OCI-M2 (cell line): Measurements from ENCODE around the gene CBARP.
A peak's percentile ranks its signal among the peaks of the same experiment; 100 is the strongest.

Source experiments
- DNase-seq: peaks from one replicate; lab custom pipeline; 2025; ENCODE audit not compliant: unreplicated experiment; lab: John Stamatoyannopoulos, UW

Gene CBARP

DNA sequence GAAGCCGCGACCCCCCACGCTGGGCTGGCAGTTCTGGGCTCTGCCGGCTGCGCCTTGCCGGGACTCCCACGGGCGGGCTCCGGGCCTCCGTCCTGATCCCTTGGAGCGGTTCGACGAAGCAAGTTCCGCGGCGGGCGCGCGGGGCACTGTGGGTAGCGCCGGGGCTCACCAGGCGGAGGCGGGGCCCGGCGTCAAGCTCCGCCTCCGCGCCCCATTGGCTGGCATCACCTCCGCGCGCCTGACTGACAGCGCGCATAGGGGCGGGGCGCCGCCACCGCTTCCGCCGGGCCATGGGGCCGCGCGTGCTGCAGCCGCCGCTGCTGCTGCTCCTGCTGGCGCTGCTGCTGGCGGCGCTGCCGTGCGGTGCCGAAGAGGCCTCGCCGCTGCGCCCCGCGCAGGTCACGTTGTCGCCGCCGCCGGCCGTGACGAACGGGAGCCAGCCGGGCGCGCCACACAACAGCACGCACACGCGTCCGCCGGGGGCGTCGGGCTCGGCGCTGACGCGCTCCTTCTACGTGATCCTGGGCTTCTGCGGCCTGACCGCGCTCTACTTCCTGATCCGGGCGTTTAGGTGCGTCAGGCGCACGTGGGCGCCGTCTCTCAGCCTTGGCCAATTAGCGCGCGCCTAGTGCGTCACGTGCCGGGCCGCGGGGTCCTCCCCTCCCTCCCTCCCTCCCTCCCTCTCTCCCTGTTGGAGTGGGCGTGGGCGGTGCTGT is 37.6 kb upstream of the CBARP start, which contains the start of gene FAM174C:
FAM174C (plus strand) TSS at position 271 of the 716 bp plus-strand sequence; CDS start at position 291, 20 bp downstream.
- peak; percentile 63 for DNase-seq

GRCh38 chr19:1274852-1275259 is 37.1 kb upstream of the CBARP start:
- DNase-seq = no peak

- no peak for DNase-seq
These were observed 36.5 kb upstream of the CBARP start for GRCh38 chr19:1274081-1274851.

- DNase-seq = peak; percentile 8
These were observed 35.6 kb upstream of the CBARP start for GRCh38 chr19:1273263-1274041.

- DNase-seq = no peak
These were observed 34.8 kb upstream of the CBARP start for GRCh38 chr19:1272423-1273262.

- no peak for DNase-seq
These were observed 34.0 kb upstream of the CBARP start for GRCh38 chr19:1271528-1272422.

DNA sequence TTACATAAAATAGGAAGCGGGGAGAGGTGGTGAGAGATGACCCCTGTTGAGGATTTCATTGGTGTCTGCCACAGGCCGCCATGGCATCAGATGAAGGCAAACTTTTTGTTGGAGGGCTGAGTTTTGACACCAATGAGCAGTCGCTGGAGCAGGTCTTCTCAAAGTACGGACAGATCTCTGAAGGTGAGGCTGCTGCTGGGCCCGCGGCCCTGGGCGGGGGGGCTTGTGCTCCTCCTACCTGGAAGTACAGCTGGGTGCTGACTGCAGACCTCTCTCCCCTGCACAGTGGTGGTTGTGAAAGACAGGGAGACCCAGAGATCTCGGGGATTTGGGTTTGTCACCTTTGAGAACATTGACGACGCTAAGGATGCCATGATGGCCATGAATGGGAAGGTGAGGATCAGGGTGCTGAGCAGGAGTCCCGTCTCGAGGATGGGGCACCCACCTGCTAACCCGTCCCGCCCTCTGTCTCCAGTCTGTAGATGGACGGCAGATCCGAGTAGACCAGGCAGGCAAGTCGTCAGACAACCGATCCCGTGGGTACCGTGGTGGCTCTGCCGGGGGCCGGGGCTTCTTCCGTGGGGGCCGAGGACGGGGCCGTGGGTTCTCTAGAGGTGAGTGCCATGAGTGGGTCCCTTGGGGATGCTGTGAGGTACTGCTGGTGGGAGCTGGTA is 33.2 kb upstream of the CBARP start:
- DNase-seq = no peak

- DNase-seq = no peak
These were observed 32.5 kb upstream of the CBARP start for GRCh38 chr19:1270213-1270853.

DNA sequence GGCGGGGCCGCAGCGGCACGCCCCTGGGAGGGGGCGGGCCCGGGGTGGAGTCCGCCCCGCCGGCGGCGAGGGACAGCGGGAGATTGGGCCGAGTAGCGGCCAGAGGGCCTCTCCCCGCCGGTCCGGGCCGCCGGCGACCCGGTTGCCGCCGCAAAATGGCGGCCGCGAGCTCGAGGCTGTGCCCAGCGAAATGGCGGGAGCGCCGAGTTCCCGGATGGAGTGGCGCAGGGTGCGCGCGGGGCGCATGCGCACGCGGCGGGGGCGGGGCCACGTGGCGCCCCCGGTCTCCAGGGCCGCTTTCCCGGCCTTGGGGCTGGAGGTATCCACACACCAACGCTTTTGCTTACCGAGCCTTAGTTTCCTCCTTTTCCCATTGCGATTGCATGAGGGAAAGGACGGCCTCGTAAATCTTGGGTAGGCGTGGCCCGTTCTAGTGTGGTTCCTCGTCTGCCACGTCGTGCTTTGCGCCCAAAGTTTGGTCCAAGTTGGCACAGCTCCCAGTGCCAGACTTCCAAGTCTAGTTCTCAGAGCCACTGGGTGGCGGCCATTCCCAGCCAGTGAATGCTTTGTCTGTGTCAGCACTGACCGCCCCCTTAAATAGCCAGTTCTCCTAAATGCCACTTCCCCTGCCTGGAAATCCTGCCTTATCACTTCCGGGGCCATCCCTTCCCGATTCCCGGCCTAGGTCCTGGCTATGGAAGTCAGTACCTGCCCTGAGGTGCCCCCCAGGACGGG is 31.8 kb upstream of the CBARP start:
- DNase-seq = no peak

- peak; percentile 70 for DNase-seq
These were observed 31.3 kb upstream of the CBARP start, which contains the start of gene CIRBP for GRCh38 chr19:1269065-1269477. Gene CIRBP (plus strand): TSS chr19:1269332. CDS start chr19:1270934, 1,602 bp downstream.

- DNase-seq = no peak
These were observed 30.6 kb upstream of the CBARP start for GRCh38 chr19:1268226-1269064.

DNA sequence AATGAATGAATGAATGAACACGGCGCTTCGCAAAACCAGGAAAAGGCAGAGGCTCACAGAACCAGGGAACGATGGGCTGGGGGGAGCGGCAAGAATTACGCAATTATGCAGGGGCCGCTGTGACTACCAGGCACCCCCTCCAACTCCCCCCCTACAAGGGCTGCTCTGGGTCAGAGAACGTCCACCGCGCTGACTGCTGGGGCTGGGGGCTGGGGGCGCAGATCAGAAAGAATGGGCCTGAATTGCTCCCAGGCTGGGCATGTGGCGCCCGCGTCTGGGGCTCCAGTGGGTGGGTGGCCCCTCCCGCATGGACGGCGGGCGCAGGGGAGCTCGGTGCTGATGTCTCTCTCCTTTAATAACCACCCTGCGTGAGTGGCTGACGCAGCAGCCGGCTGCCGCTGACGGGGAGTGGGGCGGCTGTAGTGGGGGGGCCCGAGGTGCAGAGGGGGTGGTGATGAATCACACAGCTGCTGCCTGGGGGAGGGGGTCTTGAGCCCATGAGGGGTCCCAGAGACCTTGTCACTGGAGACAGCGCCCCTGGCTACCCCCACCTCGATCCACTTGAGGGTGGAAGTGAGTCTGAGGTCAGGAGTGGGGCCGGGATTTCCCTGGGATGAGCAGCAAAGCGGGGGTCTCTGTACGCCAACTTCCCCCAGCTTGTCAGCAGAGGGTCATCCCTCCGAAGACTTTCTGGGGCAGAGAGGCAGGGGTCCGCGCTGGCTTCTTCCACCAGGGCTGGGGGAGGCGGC is 29.8 kb upstream of the CBARP start:
- no peak for DNase-seq

GRCh38 chr19:1266916-1267476 is 29.2 kb upstream of the CBARP start:
- DNase-seq = no peak

- no peak for DNase-seq
These were observed 28.5 kb upstream of the CBARP start for GRCh38 chr19:1266129-1266915.

DNA sequence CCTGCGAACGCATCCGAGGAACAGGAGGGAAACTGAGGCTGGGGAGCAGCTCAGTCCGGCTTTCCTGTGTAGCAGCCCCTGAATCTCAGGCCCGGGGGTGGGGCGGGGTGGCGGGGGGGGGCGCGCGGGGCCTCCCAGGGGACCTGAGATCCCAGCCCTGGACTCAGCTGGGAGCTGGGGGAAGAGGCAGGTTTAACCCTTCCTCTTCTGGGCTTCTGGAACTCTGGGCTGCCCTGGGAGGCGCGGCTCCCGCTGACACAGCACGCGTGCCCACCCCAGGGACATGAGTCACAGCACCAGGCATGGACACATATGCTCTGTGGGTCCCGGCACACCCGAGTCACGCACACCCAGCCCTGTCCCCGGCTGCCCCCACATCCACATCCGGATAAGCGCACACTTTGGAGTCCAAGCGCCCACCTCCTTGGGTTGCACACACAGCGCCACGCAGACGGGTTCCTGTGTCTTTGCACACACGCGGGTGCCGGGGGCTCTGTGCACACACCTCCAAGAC is 27.9 kb upstream of the CBARP start:
- no peak for DNase-seq
